ENCODE measurements around the gene RPL26. TPM values are rescaled to one million over a fixed set of nuclear protein-coding genes. Genes with fewer than 3 reads are reported as not detected.

Gene RPL26
- 1,000 to 10,000 TPM; 2,050 to 2,305 TPM for total RNA-seq

DNA sequence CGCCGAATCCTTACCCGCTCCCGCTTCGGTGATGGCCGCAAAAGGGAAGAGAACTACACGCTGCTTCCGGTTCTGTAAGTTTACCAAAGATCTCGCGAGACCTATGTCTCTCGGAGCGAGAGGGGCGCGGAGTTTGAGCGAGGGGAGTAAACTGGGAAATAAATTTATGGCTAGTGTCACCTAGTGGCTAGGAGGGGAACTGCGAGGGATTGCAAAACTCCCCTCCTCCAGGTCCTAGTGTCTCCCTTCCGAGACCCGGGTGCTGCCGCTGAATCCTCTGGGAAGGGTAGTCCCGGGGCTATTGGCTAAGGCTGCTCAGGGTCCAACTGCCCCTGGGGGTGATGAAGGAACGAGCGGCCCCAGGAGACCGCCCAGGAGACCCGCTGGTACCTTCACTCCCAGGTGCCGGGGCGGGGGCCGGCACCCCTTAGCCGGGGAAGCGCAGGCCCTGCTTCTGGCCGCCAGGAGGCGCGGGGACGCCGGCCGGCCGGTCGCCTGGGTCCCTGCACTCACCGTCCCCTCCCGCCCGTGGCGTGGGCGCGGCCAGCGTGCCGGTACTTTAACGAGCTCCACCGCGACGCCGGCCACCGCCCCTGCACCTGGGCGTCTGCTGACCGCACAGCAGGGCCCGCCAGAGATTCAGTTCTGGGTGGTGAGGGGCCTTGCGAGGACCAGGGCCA lies at the start of gene RPL26:
RPL26 (minus strand) TSS at position 51 of the 680 bp plus-strand sequence. CDS start 883 bp downstream, outside the sequence.
- Mint-ChIP-seq H3K4me1 (peaks cover 68% of the 10 kb centered on the region), H3K27me3 (no peaks in the 10 kb centered on the region), H3K36me3 (ENCODE audit: low read depth) (peaks cover 44% of the 10 kb centered on the region), H3K4me3 (peak within 1 kb of the TSS; percentile 99), H3K9me3 (no peaks in the 10 kb centered on the region), H3K27ac (peak within 1 kb of the TSS; percentile 98)
- DNase-seq: peak; percentile 98
- POLR2A ChIA-PET: interaction anchor here (0.6 kb wide), 1 partner anchor 362 kb away, joined by 5 read pairs; no protein-coding TSS in a partner anchor
- CTCF ChIA-PET: interaction anchor here (0.5 to 2.7 kb wide), 41 partner anchors 8 to 1171 kb away, joined by 3 to 20 read pairs (median 3); partner anchors contain the start of genes AURKB, NDEL1, RNF222 and SLC25A35

DNA sequence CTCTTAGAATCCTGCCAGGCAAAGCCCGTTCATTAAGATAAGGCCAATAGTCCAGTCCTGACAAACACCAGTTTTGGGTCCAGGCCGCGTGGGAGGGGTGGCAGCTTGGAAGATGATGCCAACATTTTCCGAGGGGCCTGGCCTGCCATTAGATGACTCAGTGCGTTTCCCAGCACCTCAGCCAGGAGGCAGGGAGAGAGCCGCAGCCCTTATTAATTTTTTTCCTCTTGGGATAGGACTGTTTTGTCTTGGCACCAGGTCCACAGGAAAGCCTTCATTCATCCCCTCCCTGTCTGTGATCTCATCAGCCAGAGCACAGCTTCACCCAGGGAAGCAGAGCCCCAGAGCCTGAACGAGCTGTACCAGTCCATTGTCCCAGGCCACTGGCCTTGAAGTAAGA lies 48.0 kb upstream of the RPL26 start:
- CTCF ChIA-PET: interaction anchor here (1.2 to 1.4 kb wide), 2 partner anchors 11 to 36 kb away, joined by 3 to 4 read pairs; no protein-coding TSS in a partner anchor
- Mint-ChIP-seq H3K27me3 (no peaks in the 10 kb centered on the region), H3K36me3 (ENCODE audit: low read depth) (no peaks in the 10 kb centered on the region), H3K9me3 (no peaks in the 10 kb centered on the region), H3K4me3 (no peak overlapping the region), H3K27ac (no peak overlapping the region), H3K4me1 (peaks cover 5% of the 10 kb centered on the region)
- DNase-seq: no peak
- POLR2A ChIA-PET: no interaction called here

DNA sequence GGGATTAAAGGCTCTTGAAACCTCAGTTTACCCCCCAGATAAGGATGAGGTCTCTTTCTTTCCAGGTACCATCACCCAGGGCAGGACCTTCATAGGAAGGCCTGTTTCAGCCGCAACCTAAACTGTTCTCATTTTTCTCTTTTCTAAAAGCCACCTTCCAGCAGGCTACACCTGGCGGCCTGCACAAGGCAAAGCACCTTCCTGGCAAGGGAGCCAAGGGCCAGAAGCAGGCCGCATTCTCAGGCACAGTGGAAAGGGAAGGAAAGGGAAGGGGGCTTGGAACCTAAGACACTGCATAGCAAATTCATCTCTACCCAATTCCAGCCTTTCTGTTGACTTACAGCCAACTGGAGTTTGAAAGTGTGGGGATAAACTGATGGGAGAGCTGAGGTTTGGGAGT lies 43.8 kb upstream of the RPL26 start:
- CTCF ChIA-PET: interaction anchor here (2.2 kb wide), 1 partner anchor 43 kb away, joined by 7 read pairs; no protein-coding TSS in a partner anchor
- H3K9me3 Mint-ChIP-seq: no peaks in the 10 kb centered on the region
- no peak overlapping the region for H3K4me3 Mint-ChIP-seq
- peaks cover 17% of the 10 kb centered on the region for H3K27me3 Mint-ChIP-seq
- H3K27ac Mint-ChIP-seq: no peak overlapping the region
- POLR2A ChIA-PET: interaction anchor here (1.0 kb wide), 1 partner anchor 10 kb away, joined by 3 read pairs; no protein-coding TSS in a partner anchor
- H3K4me1 Mint-ChIP-seq: no peaks in the 10 kb centered on the region
- no peaks in the 10 kb centered on the region for H3K36me3 Mint-ChIP-seq (ENCODE audit: low read depth)
- DNase-seq: no peak

DNA sequence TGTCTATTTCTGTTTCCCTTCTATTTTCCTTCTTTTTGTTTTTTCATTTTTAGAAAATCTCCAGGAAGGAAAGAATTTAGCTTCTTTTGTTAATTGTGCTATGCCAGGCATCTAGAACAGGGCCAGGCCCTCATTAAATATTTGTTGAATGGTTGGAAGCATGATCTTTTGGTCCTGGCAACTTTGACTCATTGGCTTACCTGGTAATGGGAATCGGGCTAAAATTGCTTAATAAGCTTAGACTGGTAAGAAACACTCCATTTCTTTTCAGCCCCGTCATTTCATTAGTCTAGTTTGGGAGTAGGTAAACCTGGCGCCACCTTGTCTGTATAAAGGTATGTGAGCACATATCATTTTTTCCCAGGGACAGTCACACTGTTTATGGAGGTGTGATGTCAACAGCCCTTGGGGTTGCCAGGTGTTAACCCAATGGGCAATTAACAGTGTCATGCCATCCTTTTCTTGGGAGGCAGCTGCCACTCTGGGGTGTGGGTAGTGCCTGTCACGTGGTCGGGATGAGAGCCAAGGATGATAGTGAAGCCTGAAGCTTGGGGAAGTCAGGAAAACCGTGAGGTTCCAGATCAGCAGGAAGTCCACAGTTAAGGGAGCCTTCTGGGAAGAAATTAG lies 43.2 kb upstream of the RPL26 start:
- H3K27ac Mint-ChIP-seq: no peak overlapping the region
- POLR2A ChIA-PET: no interaction called here
- H3K4me3 Mint-ChIP-seq: no peak overlapping the region
- no peak for DNase-seq
- H3K27me3 Mint-ChIP-seq: peaks cover 20% of the 10 kb centered on the region
- CTCF ChIA-PET: interaction anchor here (2.2 kb wide), 1 partner anchor 42 kb away, joined by 7 read pairs; no protein-coding TSS in a partner anchor
- H3K36me3 Mint-ChIP-seq (ENCODE audit: low read depth): no peaks in the 10 kb centered on the region
- H3K9me3 Mint-ChIP-seq: no peaks in the 10 kb centered on the region
- H3K4me1 Mint-ChIP-seq: no peaks in the 10 kb centered on the region

DNA sequence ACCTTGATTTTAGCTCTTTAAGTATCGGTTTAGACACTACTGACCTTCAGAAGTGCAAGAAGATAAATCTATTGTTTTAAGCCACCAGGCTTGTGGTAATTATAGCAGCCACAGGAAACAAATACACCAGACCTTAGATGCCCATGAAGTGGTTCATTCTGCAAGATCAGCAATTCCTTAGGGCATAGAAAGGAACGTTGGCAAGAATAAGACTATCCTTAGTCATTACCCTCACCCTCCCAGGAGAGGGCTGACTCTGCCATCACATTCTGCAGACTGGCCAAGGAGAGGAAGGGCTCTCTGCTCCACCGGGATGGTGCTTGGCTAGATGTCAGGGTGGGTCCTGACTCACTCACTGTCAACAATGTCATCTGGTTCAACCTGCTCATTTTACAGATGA lies 38.6 kb upstream of the RPL26 start:
- Mint-ChIP-seq H3K4me3 (no peak overlapping the region), H3K36me3 (ENCODE audit: low read depth) (no peaks in the 10 kb centered on the region), H3K27me3 (peaks cover 62% of the 10 kb centered on the region), H3K27ac (no peak overlapping the region), H3K9me3 (no peaks in the 10 kb centered on the region), H3K4me1 (no peaks in the 10 kb centered on the region)
- ChIA-PET POLR2A (no interaction called here), CTCF (interaction anchor here (1.0 to 2.2 kb wide), 3 partner anchors 11 to 38 kb away, joined by 3 to 9 read pairs (median 4); no protein-coding TSS in a partner anchor)
- no peak for DNase-seq

DNA sequence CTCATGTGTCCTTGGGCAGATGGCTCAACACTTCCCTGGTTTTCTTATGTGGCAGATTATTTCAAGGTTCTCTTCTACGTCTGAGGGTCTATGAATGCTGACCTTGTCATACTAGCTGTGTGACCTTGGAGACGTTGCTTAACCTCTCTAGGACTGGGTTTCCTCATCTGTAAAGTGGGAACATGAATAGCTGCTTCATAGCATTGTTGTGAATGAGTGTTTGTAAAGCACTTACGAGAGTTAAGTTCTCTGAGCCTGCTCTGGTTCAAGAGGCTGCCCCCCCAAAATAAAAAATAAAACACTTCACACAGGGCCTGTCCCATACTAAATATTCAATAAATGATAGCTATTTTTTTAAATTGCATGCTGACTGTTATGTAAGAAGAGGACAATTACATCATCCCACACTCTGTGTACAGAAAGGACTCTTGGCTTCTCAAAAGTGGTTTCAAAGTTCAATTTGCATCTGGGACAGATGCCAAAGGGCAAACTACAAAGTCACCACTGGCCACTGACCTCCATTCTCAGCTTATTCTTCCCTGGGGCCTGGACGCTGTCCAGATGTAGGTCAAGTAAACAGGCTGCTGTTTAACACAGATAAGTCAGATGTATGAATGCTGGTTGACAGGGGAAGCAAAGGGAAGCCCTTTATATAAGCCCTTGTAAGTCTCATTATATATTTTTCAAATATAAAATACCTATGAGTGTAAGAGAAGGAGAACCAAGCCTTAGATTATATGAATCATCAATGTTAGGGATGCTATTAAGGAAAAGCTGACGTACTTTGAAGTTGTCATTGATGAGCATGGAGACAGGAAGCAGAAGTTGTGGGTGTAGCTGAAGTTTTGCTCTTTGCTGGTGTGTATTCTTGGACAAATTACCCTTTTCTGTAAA lies 37.3 kb upstream of the RPL26 start:
- H3K27me3 Mint-ChIP-seq: peaks cover 70% of the 10 kb centered on the region
- H3K27ac Mint-ChIP-seq: no peak overlapping the region
- no peaks in the 10 kb centered on the region for H3K9me3 Mint-ChIP-seq
- POLR2A ChIA-PET: interaction anchor here (0.6 kb wide), 1 partner anchor 581 kb away, joined by 6 read pairs; no protein-coding TSS in a partner anchor
- DNase-seq: no peak
- H3K36me3 Mint-ChIP-seq (ENCODE audit: low read depth): no peaks in the 10 kb centered on the region
- no peak overlapping the region for H3K4me3 Mint-ChIP-seq
- H3K4me1 Mint-ChIP-seq: no peaks in the 10 kb centered on the region
- CTCF ChIA-PET: interaction anchor here (1.4 to 2.2 kb wide), 3 partner anchors 9 to 12 kb away, joined by 4 to 9 read pairs (median 4); no protein-coding TSS in a partner anchor

DNA sequence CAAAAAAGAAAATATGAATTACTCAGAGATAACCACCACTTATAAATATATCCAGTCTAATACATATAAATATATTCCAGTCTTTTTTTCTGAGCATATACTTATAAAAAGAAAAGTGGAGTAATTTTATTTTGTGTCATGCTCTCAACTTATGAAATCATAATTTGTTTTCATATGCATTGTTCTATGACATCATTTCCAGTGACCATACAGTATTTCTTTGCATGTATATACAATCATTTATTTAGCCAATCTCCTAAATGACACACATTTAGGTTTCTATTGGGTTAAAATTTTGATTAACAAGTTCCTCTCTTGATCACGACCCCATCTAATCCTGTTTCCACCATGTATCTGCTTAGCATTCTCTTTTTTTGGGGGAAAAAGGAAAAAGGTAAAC lies 36.3 kb upstream of the RPL26 start:
- no peak overlapping the region for H3K27ac Mint-ChIP-seq
- POLR2A ChIA-PET: no interaction called here
- H3K36me3 Mint-ChIP-seq (ENCODE audit: low read depth): no peaks in the 10 kb centered on the region
- peaks cover 70% of the 10 kb centered on the region for H3K27me3 Mint-ChIP-seq
- DNase-seq: no peak
- H3K4me1 Mint-ChIP-seq: no peaks in the 10 kb centered on the region
- CTCF ChIA-PET: interaction anchor here (2.2 kb wide), 1 partner anchor 8 kb away, joined by 9 read pairs; no protein-coding TSS in a partner anchor
- no peaks in the 10 kb centered on the region for H3K9me3 Mint-ChIP-seq
- H3K4me3 Mint-ChIP-seq: no peak overlapping the region

DNA sequence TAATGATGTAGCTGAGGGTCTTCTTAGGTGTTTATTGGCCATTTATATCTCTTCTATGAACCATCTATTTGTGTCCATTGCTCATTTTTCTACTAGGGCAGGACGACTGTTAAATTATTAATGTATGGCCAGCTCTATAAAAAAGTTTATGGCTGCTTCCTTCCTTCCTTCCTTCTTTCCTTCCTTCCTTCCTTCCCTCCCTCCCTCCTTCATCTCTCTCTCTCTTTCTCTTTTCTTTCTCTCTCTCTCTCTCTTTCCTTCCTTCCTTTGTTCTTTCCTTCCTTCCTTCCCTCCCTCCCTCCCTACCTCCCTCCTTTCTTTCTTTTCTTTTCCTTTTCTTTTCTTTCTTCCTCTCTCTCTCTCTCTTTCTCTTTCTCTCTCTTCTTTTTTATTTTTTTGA lies 35.5 kb upstream of the RPL26 start:
- Mint-ChIP-seq H3K27ac (no peak overlapping the region), H3K4me3 (no peak overlapping the region), H3K27me3 (peaks cover 66% of the 10 kb centered on the region), H3K9me3 (no peaks in the 10 kb centered on the region), H3K4me1 (peaks cover 3% of the 10 kb centered on the region), H3K36me3 (ENCODE audit: low read depth) (no peaks in the 10 kb centered on the region)
- ChIA-PET CTCF (interaction anchor here (0.6 kb wide), 1 partner anchor 23 kb away, joined by 3 read pairs; no protein-coding TSS in a partner anchor), POLR2A (no interaction called here)
- DNase-seq: no peak

DNA sequence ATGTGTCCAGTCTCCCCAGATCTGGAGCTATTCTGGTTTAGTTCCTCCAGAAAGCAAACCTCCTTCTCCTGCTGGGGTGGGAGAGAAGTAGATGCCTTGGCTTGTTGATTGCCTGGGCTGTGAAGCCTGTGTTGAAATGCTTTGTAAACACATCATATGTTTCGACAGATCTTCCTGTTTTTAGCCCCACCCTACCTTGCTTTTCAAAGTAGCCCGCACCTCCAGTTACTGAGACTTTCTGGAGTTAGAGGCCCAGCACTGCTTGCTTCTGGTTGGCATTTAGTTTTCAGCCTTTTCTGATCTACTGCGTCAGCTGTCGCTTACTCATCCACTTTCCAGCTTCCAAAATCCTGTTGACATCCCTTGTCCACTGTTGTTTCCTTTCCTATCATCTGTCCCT lies 34.8 kb upstream of the RPL26 start:
- Mint-ChIP-seq H3K4me1 (peaks cover 8% of the 10 kb centered on the region), H3K4me3 (no peak overlapping the region), H3K27me3 (peaks cover 71% of the 10 kb centered on the region), H3K9me3 (no peaks in the 10 kb centered on the region), H3K27ac (no peak overlapping the region), H3K36me3 (ENCODE audit: low read depth) (no peaks in the 10 kb centered on the region)
- POLR2A ChIA-PET: no interaction called here
- DNase-seq: no peak
- CTCF ChIA-PET: interaction anchor here (0.6 kb wide), 1 partner anchor 234 kb away, joined by 3 read pairs; no protein-coding TSS in a partner anchor

DNA sequence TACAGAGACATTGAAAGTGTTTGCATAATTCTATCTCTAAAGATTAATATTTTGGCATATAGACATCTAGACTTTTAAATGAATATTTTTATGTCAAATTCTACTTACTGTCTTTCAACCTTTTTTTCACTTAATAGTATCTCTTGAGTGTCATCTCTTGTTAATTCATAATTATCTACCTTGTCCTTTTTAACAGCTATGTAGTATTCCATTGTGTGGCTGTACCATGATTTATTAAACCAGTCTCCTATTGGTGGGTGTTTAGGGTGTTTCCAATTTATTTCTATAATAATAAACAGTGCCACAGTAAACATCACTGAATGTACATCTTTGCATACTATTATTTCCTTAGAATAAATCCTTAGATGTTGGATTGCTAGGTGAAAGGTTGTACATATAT lies 30.9 kb upstream of the RPL26 start:
- Mint-ChIP-seq H3K36me3 (ENCODE audit: low read depth) (no peaks in the 10 kb centered on the region), H3K27me3 (peaks cover 51% of the 10 kb centered on the region), H3K9me3 (no peaks in the 10 kb centered on the region), H3K4me3 (no peak overlapping the region), H3K27ac (no peak overlapping the region), H3K4me1 (peaks cover 14% of the 10 kb centered on the region)
- POLR2A ChIA-PET: no interaction called here
- no peak for DNase-seq
- CTCF ChIA-PET: no interaction called here

DNA sequence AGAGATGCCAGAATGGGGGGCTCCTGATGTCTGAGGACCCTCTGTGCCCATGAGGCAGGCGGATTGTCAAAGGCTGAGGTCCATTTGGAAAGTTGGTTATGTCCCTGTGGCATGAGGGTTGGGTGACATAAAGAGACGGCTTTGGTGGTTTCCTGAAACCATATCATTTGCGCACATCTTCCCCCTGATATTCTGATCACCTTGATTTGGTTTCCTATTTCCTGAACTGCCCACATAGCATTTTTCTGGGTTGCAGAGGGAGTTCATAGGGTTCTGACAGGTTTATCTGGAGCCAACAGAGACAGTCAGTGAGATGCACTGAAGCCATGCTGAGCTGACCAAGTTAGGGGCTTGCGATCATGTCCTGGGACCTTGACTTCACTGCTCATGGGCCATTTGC lies 30.3 kb upstream of the RPL26 start:
- Mint-ChIP-seq H3K4me3 (no peak overlapping the region), H3K36me3 (ENCODE audit: low read depth) (no peaks in the 10 kb centered on the region), H3K27me3 (peaks cover 47% of the 10 kb centered on the region), H3K27ac (no peak overlapping the region), H3K9me3 (no peaks in the 10 kb centered on the region), H3K4me1 (peaks cover 18% of the 10 kb centered on the region)
- ChIA-PET POLR2A (no interaction called here), CTCF (no interaction called here)
- no peak for DNase-seq

DNA sequence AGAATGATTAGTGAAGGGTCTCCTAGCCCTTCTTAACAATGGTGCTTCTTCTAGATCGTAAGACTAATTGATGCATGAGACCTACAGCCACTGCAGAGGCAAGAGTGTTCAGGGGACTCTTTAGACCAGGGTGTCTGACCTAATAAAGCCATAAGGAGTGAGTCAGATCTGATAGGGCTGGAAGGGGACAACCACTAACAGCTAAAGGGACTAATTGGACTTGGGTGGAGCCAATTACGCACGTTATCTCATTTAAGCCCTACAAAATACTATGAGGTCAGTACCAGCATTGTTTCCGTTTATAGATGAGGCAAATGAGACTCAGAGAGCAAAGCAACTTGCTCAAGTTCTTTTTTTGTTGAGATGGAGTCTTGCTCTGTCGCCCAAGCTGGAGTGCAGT lies 29.1 kb upstream of the RPL26 start:
- no peak overlapping the region for H3K27ac Mint-ChIP-seq
- peaks cover 21% of the 10 kb centered on the region for H3K4me1 Mint-ChIP-seq
- no peaks in the 10 kb centered on the region for H3K36me3 Mint-ChIP-seq (ENCODE audit: low read depth)
- peaks cover 37% of the 10 kb centered on the region for H3K27me3 Mint-ChIP-seq
- POLR2A ChIA-PET: no interaction called here
- CTCF ChIA-PET: interaction anchor here (1.0 to 2.4 kb wide), 2 partner anchors 8 to 53 kb away, joined by 4 to 9 read pairs; no protein-coding TSS in a partner anchor
- DNase-seq: no peak
- H3K9me3 Mint-ChIP-seq: no peaks in the 10 kb centered on the region
- H3K4me3 Mint-ChIP-seq: no peak overlapping the region

Measured in activated CD4-positive, alpha-beta T cell treated with anti-CD3 and anti-CD28 coated beads, Interleukin-2, amount 10 ng/mL, durations not matched to agents 7 days and 5 days (primary cell).